GM18511 (cell line): Measurements from ENCODE around the gene IQCK.

Experiments used
- ATAC-seq: cut with Tn5 transposase; IDR thresholded peaks from one replicate; pipeline ENCODE4 v1.9.1; 2021; ENCODE audit warnings: mild to moderate bottlenecking, moderate library complexity; ENCODE audit not compliant: unreplicated experiment

Gene IQCK

GRCh38 chr16:19698480-19699465 is 19.3 kb upstream of the IQCK start:
- ATAC-seq = no peak

GRCh38 chr16:19699472-19699871 is 18.6 kb upstream of the IQCK start:
- ATAC-seq = no peak

- ATAC-seq = no peak
These were observed 17.7 kb upstream of the IQCK start for GRCh38 chr16:19700319-19700781.

DNA sequence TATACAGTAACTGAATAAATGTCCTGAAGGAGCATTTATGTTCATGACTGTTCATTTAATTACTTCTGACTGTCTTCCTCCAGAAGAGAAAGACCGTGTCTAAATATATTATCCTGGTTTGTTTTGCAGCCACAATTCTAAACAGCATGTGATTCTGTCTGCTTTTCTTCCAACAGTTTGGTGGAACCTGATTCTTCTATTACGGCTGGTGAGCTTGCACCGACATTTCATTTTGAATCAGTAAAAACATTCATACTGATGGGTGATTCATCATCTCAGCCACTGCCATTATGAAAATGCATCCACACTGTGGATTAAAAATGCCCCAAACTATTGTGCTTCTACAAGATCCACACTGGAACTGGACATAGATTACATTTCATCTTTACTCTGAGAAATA is 17.0 kb upstream of the IQCK start:
- ATAC-seq = no peak

- ATAC-seq = no peak
These were observed 14.7 kb upstream of the IQCK start for GRCh38 chr16:19703172-19703889.

DNA sequence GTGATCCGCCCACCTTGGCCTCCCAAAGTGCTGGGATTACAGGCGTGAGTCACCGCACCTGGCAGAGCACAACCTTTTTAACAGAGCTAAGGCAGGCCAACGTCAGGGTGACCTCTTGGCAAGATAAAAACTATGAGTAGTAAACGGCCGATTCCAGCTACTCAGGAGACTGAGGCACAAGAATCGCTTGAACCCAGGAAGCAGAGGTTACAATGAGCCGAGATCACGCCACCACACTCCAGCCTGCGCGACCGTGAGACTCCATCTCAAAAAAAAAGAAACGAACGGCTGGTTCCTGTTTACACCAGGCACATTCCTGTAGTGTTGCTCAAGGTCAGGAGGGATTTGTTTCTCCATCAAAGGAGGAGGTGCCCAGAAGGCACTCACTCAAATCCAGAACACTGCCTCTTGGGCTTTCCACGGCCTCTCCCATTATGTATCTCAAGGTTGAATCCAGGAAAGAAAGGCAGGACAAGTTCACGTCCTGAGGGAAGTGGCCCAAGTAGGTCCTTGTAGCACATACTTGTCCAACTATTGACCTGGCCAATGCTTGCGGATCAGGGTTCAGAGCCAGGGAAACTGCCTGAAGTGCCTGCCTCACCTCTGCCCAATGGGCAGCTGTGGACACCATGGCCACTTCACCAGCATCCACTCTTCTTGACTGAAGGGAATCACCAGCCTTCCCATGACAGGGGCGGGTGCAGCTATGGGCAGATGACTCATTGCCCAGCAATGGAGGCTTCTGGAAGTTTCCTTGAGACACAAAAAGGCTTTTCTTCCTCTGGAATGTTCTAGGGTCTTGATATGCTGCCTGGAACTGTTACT is 13.5 kb upstream of the IQCK start:
- ATAC-seq = no peak

GRCh38 chr16:19705146-19705501 is 12.9 kb upstream of the IQCK start:
- ATAC-seq = no peak

DNA sequence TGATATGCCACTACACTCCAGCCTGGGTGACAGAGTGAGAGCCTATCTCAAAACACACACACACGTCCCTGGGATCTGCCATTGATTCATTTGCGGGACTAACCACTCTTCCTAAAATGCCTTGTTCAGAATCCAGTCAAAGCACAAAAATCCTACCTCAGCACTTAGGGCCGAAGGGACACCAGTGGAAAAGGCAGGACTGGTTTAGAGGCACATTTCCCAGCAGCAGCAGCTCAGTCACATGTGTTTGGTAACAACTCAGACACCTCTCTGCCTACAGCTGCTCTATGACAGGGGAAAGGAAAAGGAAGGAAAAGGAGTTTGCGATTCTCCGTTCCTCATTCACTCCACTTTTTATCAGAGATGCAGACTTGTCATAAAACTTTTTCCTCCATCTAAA is 12.2 kb upstream of the IQCK start:
- ATAC-seq = no peak

DNA sequence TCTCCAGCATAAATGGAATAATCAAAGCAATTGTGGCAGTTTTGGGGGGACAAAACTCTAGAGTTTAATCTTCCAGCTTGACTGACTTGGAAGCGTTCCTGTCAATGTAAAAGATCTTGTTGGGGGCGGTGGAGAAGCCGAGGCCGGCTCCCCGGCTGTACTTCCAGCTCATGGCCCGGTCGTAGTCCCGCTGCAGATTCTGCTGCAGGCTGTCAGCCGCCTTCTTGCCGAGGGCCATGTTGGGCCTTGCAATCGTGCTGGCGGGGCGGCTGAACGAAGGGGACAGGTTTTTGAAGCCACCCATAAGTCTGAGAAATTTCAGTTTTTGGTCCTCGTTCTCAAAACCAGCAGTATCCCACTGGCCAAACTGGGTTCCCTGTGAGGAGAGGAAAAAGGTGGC is 11.2 kb upstream of the IQCK start:
- ATAC-seq = no peak

DNA sequence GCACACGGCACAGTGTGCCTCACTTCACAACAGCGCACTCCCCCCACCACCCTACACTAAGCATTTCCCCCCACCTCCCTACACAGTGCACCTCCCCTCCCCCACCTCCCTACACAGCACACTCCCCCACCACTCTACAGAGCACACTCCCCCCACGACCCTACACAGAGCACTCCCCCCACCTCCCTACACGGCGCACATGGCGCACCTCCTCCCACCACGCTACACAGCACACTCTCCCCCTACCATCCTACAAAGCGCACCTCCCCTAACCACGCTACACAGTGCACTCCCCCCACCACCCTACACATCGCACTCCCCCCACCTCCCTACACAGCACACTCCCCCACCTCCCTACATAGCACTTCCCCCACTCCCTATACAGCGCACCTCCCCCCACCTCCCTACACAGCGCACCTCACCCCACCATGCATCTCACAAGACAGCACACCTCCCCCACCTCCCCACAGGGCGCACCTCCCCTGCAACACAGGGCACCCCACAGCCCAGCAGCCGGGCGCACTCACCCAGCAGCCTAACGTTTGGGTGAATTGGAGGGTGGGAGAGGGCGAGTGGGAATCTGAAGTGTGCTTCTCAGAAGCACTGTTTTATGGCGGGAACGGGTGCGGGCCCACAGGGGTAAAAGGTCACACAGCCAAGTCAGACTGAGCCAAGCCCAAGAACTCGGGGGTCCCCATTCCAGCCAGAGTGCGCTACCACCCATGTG is 10.3 kb upstream of the IQCK start:
- ATAC-seq = no peak

DNA sequence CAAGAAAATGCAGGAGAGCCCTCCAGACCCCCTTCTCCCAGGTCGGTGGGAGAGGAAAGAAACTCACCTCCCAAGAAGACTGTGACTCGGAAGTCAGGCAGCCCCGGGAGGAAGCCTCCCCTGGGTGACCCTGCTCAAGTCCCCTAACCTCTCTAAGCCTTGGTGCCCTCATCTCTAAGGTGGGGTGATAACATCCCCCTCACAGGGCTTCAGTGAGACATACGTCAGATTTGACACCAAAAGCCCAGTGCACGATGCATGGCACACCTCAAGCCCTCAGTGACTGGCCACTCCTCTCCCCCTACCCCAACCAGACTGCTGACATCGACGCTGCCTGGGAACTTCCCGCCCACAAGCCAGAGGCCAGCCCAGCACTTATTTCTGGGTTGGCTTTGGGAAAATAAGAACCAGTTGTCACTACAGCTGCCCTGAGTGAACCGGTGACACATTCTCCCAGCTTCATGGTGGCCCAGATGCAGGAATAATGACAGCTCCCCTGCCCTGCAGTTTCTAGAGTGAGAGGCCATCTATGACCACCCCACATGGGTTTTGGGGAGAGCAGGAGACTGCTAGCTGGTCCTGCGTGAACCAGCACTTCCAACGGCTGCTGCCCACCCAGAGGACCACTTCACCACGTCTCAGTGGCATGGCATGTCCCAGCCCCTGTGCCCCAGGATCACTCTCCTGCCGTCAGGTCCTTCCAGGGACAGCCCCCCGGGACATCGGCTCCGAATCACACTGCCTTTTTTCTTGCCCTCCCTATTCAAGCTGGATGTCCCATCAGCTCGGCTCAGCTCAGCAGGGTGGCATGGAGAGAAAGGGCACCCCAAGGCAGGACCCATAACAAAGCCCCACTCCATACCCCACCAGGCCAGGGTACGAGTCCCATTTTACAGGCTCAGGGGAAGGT is 9.5 kb upstream of the IQCK start:
- no peak for ATAC-seq

- ATAC-seq = no peak
These were observed 8.5 kb upstream of the IQCK start for GRCh38 chr16:19709381-19710136.

DNA sequence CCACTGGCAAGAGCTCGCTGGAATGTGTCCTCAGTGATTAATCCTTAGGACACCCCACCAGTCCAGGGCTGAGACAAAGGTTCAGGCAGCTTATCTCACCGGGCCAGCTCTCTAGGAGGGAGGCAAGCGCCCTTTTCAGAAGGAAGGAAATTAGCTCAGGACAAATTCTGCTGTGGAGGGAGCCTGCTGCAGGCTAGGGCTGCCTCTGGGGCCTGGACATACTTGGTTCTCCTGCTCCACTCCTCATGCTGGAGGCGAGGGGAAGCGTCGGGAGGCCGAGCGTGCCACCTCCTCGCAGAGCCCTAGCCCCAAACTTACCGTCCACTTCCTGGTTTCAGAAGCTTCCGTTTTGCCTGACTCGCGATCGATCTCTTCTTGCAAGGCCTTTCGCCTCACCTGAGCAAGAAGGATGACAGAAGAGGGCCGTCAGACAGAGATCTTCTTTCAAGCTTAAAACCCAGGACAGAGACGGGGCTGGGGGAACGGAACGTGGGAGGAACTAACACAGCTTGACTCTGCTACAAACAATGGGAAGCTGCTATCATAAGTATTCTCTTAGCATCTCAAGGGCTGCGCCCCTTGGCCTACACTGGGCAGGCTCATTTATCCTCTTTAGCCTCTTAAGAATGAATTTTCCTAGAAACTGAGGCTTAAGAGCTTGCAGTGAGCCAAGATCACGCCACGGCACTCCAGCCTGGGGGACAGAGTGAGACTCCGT is 7.7 kb upstream of the IQCK start:
- ATAC-seq = no peak

DNA sequence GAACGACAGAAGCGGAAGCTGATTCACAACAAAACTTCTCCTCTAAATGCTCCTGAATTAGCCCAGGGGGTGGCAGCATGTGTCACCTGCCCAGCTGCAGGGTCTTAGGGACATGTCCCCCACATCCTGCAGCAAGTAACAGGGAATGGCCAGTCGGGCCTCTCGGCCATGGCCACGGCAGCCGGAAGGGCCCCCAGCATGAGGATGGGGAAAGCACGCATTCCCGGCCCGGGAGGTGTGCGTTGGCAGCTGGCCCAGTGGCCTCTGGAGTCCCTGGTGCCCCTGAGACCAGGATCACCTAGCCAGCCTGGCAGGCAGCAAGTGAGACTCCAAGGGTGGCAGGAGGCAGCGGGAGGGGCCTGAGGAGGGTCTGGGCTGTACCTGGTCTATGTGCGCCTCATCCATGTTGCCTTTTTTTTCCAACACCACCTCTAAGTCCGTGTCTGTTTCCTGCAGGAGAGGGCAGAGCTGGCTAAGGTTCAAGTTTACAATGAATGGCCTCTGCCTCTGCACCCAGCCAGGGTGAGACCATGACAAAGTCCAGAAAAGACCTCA is 7.0 kb upstream of the IQCK start:
- ATAC-seq = no peak

GRCh38 chr16:19711643-19712042 is 6.4 kb upstream of the IQCK start:
- no peak for ATAC-seq

GRCh38 chr16:19712418-19713058 is 5.5 kb upstream of the IQCK start:
- no peak for ATAC-seq

- ATAC-seq = no peak
These were observed 4.4 kb upstream of the IQCK start for GRCh38 chr16:19713697-19714096.
